NCI-H1105 (cell line): ENCODE results near the gene USP54.
A peak's percentile ranks its signal among the peaks of the same experiment; 100 is the strongest.
"Not testable (repeated sequence)": the region's sequence is repeated elsewhere in the genome, so short reads cannot be mapped to it uniquely, and the experiment has no call there.

Experiments used
- DNase-seq: peaks from one replicate; lab custom pipeline; 2025; lab: John Stamatoyannopoulos, UW

USP54 gene, protein sequence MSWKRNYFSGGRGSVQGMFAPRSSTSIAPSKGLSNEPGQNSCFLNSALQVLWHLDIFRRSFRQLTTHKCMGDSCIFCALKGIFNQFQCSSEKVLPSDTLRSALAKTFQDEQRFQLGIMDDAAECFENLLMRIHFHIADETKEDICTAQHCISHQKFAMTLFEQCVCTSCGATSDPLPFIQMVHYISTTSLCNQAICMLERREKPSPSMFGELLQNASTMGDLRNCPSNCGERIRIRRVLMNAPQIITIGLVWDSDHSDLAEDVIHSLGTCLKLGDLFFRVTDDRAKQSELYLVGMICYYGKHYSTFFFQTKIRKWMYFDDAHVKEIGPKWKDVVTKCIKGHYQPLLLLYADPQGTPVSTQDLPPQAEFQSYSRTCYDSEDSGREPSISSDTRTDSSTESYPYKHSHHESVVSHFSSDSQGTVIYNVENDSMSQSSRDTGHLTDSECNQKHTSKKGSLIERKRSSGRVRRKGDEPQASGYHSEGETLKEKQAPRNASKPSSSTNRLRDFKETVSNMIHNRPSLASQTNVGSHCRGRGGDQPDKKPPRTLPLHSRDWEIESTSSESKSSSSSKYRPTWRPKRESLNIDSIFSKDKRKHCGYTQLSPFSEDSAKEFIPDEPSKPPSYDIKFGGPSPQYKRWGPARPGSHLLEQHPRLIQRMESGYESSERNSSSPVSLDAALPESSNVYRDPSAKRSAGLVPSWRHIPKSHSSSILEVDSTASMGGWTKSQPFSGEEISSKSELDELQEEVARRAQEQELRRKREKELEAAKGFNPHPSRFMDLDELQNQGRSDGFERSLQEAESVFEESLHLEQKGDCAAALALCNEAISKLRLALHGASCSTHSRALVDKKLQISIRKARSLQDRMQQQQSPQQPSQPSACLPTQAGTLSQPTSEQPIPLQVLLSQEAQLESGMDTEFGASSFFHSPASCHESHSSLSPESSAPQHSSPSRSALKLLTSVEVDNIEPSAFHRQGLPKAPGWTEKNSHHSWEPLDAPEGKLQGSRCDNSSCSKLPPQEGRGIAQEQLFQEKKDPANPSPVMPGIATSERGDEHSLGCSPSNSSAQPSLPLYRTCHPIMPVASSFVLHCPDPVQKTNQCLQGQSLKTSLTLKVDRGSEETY (N-terminal part only)

DNA sequence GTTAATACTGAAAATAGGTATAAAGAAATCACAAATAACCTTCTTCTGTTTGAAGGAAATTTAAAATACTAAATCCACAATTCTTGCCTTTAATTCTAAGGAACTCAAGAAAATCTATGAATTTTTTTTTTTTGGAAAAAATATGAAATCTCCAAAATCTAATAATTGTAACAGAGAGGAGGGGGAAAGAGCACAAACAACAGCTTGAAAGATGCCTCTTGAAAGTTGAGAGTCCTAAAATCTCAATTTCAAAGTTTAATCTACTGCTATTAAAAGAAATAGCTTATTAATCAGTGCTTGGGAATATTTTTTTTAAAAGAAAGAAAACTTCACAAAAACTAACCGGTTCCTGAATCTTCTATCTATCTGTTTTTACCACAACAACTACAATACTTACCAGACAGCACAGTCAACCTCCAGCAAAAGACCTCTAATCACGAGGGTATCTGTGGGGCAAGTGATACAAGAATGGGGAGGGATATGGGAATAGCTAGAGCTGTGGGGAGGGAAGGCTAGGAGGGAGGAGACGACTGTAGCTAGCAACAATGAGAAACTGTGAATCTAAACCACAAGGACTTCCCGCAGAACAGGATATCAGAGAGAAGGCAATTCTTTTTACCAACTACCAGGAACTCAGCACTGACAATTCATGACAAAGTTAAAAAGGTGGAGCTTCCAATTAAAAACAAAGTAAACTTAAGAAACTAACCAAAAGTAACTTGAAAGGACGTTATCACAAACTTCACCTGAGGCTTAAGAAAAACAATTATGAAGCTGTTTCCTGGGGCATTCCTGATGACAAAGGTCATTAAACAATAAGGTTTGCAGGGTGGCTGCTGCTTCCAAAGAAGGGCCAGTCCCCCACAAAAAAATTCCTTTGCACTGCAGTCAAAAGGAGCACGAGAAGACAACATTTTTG is at the start of gene USP54:
Gene USP54 (minus strand): TSS at position 462 of the 919 bp plus-strand sequence. CDS start 15,684 bp downstream, outside the sequence.
- DNase-seq = no peak

DNA sequence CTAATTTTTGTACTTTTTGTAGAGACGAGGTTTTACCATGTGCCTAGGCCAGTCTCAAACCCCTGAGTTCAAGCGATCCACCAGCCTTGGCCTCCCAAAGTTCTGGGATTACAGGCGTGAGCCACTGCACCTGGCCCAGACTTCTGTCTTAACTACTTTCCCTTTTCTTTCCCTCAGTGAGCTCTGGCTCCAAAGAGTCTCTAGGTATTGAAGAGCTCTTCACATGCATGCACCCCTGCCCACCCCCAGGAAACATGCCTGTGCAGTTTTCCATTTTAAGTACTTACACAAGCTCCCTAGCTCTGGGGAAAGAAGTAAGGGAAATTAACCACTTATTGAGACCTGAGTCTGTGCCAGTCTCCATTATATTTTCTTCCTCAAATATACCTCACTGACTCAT is 48.1 kb upstream of the USP54 start:
- no peak for DNase-seq

DNA sequence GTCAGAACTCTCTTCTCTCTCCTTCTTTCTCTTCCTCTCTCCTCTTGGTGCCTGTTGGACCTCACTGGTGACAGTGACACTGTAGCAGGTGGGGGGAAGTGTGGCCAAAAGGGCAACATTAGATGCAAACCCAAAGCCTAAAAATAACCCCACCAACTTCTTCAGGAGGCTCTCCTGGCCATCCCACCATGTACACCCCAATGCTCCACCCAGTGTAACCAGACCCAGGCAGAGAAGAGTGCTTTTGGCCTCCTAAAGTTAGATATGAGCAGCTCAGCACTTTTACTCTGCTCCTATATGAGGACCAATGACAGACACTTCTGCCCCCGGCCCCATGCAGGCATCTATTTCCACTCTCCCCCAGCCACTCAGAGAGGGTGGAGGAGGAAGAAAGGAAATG is 44.6 kb upstream of the USP54 start:
- no peak for DNase-seq

DNA sequence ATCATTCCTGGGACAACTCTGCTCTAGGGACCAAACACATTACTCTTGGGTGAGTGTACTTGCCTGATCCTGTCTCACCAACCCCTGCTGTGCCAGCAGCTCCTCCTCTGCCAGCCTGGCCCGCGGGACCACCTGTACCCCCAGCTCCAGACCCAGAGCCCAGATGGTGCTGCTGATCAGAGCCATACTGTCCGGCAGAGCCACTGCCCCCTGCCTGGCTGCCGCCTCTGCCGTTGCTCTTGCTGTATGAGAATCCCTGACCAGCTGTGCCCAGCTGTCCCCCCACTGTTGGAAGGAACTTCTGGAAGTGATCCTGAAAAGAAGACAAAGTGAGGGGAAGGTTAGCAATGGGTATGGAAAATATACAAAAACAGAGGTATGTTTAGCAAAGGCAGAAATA is 43.3 kb upstream of the USP54 start:
- no peak for DNase-seq

DNA sequence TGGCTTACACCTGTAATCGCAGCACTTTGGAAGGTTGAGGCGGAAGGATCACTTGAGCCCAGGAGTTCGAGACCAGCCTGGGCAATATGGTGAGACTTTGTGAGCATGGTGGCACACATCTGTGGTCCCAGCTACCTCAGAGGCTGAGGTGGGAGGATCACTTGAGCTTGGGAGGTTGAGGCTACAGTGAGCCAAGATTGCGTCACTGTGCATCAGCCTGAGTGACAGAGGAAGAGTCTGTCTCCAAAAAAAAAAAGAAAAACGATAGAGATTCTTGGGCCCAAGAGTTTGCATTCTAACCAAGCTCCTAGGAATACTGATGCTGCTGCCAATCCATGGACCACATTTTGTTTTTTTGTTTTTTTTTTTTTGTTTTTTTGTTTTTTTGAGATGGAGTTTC is 38.0 kb upstream of the USP54 start:
- DNase-seq = no peak

DNA sequence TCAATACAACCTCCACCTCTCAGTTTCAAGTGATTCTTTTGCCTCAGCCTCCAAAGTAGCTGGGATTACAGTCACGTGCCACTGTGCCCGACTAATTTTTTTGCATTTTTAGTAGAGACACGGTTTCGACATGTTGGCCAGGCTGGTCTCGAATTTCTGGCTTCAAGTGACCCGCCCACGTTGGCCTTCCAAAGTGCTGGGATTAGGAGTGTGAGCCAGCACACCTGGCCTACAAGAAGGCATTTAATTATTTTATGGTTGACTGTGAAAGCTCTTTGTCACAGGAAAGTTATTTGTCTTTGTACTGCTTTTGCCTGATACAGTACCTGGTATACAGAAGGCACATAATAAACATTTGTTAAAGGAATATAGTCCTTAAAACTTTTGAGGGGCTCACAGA is 37.3 kb upstream of the USP54 start:
- no peak for DNase-seq

DNA sequence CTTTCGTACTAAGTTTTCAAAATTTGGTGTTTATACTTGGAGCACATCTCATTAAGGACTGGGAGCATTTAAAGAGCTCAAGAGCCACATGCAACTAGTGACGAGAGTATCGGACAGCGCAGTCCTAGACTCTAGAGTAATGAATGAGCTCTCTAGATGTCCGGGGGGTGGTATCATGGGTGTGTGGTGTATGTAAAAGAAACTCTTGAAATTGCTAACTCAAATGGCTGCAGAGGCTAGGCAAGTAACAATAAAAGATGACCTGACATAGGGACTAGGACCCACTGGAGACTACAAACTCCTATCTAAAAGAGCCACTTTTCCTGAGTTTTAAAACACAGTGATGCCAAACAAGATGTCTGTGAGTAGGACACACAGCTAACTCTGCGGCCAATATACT is 36.2 kb upstream of the USP54 start:
- no peak for DNase-seq

DNA sequence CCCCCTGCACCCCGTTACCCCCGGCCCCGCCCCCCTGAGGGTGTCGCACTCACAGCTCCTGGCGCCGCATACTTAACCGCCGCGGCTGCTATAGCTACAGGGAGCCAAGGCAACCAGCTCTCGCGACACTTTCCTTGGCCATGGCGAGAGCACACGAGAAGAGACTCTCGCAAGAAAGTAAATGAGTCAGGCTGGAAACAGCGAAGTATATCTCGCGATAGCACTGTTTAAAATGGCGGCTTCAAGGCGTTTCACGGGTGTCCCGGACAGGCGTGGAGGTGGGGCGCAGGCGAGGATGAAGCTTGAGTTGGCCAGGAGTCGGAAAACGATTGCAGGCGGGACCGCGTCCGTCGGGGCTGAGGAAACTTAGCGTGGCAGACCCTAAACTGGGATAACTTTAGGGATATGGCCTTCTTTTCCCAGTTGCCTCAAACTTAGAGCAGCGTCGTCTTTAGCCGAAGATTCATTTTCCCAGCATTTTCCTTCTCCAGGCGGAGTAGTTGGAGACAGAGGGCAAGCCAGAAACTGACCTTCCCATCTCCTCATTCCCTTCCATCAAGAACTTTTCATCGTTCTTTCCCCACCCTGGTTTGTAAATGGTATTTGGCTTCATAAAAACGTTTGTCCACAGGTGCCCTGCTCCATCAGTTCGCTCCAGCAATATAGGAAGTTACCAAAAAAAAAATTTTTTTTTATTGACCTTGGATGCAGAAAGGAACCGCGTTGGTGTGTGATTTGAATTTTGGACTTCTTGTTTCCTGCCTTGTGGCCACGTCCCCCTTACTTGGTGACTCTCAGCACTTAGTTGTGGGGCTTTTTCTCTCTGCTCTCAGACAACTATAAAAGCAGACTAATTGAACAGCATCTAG is 35.0 kb upstream of the USP54 start:
- peak; percentile 90 for DNase-seq

DNA sequence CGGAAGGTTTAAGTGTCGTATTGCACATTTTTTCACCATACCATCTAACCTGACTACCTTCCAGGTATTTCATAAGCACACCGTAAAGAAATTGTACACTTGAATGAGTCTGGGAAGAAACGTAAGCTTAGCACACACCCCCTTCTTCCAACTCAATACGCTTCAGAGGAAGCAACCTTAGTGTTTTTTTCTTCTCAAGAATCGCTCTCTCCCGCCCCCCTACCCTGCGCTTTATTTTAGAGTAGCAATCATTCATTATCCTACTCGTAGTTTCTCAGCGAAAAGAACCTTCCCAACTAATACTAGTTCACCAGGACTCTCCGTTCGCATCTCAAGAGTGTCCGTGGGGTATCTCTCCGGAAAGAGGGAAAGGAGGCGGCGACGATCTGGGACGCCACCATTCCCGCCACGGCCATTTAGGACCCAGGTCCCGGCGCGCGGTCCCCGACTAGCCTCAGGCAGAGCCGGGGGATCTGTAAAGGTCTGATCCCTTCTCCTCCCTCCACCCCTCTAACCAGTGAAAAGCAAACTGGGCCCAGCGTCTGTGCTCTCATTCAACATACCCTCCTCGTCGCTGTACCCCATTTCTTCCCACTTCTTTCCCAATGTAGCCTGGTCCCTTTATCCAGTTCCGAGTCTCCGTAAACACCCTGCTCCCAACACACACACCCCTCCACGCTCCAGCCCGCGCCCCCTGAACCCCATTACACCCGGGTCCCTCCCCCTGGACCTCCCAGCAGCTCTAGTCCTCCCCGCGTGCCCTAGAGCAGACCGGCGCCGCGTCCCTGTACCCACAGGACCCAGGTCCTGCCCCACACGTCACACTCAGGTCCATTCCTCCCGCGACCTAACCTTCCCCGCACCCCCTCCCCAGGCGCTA is 34.1 kb upstream of the USP54 start:
- peak; percentile 4 for DNase-seq

DNA sequence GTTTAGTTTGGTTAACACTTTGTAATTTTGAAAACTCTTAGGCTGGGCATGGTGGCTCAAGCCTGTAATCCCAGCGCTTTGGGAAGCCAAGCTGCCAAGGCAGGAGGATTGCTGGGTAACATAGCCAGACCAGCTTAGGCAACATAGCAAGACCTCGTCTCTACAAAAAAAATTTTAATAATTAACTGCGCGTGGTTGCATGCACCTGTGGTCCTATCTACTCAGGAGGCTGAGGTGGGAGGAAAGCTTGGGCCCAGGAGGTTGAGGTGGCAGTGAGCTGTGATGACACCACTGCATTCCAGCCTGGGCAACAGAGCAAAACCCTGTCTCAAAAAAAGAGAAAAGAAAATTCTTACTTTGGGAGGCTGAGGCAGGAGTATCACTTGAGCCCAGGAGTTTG is 31.9 kb upstream of the USP54 start:
- DNase-seq = no peak

DNA sequence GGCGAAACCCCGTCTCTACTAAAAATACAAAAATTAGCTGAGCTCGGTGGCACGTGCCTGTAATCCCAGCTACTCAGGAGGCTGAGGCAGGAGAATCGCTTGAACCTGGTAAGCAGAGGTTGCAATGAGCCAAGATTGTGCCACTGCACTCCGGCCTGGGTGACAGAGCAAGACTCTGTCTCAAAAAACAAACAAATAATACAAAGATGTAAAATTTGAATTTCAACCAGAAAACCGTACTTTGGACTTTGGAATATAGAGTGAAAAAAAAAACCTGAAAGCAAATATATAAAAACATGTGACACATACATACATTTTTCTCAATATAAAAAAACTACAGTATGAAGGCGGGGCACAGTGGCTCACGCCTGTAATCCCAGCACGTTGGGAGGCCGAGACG is 29.8 kb upstream of the USP54 start:
- DNase-seq = not testable (repeated sequence)

DNA sequence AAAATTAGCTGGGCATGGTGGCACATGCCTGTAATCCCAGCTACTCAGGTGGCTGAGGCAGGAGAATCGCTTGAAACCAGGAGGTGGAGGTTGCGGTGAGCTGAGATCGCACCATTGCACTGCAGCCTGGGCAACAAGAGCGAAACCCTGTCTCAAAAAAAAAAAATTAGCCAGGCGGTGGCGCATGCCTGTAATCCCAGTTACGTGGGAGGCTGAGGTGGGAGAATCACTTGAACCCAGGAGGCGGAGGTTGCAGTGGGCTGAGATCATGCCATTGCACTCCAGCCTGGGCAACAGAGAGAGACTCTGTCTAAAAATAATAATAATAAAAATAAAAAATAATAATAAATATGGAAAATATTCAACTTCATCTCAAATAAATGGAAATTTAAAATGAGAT is 26.0 kb upstream of the USP54 start:
- not testable (repeated sequence) for DNase-seq

DNA sequence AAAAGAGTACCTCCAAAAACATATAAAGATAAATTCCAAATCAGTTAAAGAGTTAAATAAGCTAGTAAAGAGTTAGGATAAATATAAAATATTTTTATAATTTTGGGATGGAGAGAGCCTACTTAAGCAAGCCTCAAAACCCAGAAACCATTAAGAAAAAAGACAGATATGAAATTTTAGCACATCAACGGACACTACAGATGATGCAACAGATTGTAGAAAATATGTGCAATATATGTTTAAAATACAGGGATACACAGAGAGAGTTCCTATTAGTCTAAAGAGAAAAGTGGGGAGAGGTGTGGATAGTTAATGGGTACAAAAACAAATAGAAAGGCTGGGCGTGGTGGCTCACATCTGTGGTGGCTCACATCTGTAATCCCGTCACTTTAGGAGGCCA is 23.6 kb upstream of the USP54 start:
- DNase-seq = no peak

DNA sequence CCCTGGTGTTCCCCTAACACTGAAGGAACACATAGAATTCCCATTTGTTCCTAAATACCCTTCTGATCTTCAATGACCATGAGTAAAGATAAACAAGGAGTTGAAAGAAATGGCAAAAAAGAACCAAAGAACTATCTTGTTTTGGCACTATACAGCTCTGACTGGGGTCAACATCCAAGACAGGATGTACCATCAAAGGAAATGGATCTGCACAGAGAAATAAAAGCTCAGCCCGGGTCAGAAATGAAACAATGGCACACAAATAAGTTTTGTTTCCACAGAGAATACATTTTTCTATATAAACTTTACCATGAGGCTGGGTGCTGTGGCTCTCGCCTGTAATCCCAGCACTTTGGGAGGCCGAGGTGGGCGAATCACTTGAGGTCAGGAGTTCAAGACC is 18.0 kb upstream of the USP54 start:
- DNase-seq = no peak

DNA sequence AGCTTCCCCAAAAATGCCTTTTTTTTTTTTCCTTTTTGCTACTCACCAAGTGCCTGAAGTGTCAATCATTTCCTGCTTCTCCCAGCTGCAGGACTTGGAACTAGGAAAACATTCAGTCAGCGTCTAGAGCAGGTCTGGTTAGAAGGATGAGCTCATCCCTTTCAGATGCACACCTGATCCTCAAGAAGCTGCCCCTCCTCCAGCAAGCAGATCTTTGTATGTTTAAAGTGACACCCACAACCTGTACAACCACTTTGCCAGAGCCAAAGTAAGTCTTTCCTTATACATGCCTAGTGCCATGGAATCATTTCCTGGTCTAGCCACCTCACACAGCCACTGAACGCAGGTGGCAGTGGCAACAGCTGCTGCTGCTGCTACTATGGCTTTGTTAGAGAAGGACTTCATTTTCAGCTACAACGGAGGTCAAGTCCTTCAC is 10.4 kb upstream of the USP54 start:
- no peak for DNase-seq

DNA sequence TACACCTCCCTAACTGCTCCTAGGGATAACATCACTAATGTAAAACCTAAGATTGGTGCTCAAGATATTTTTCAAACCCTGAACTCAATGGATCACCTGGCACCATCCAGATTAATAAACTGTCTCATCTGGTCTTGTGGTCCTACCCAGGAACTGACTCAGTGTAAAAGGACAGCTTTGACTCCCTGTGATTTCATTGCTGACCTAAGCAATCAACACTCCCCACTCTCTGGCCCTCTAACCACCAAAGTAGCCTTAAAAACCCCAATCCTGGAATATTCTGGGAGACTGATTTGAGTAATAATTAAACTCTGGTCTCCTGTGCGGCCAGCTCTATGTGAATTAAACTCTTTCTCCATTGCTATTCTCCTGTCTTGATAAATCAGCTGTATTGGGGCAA is 6.2 kb upstream of the USP54 start:
- DNase-seq = no peak

DNA sequence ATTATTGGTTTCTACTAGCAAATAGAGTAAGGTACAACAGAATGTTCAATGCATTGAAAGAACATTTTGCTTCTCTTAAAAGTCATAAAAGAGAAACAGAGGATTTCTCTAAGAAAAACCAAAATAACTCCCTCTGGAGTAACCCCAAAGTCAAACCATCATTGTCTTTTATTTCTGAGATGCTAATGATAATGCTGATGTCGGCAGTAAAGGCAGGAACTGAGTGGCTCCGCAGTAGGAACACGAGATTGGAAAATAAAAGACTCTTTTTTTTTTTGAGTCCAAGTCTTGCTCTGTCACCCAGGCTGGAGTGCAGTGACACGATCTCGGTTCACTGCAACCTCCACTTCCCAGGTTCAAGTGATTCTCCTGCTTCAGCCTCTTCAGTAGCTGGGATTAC is 2.7 kb upstream of the USP54 start:
- DNase-seq = no peak

DNA sequence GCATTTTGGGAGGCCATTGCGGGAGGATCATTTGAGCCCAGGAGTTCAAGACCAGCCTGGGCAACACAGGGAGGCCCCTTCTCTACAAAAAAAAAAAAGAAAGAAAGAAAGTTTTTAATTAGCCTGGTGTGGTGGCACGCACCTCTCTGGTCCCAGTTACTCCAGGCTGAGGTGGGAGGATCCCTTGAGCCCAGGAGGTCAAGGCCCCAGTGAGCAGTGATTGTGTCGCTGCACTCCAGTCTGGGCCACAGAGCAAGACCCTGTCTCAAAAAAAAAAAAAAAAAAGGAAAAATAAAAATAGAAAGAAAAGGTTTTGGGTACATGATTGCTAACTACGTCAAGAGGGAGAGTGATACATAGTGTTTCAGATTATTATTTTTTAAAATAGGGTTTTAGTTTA is 2.0 kb upstream of the USP54 start:
- no peak for DNase-seq

DNA sequence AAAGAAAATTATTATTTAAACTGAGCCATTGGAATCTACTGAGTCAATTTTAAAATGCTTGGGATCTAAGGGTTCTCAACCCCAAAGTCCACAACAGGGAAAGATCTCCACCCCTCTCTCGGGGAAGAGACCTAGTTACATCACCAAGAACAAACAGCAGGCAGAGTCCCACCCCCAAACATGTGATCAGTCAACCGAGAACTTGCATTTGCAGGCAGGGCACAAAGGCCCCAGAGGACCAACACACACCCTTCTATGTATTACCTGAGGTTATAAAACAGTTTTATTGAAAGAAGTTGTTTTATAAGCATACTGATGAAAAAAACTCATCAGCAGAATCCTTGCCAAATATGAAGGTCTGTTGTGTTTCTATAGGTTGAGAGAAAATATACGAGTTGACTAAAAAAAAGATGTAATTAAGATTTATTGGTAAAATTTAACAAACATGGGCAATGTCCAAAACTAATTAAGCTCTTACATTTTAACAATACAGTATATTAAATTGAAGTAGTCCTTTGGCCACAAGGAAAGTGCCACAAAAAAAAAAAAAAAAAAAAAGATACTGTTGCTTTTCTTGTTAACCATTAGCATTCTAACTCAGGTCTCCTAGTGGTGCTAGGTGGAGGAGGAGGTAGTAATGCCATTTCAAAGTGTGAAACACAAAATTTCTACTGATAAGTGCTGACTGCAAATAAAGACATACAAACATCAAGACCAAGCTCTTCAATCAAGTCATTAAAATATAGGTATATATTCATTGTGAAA is 975 bp upstream of the USP54 start:
- DNase-seq = no peak
